Measurements from ENCODE around the gene TENM4. TPM values are rescaled to one million over a fixed set of nuclear protein-coding genes. Genes with fewer than 3 reads are reported as not detected.

The TENM4 gene
- total RNA-seq, 4 donors from 2014 or later = 4.0 to 14.6 (median 4.5) TPM

DNA sequence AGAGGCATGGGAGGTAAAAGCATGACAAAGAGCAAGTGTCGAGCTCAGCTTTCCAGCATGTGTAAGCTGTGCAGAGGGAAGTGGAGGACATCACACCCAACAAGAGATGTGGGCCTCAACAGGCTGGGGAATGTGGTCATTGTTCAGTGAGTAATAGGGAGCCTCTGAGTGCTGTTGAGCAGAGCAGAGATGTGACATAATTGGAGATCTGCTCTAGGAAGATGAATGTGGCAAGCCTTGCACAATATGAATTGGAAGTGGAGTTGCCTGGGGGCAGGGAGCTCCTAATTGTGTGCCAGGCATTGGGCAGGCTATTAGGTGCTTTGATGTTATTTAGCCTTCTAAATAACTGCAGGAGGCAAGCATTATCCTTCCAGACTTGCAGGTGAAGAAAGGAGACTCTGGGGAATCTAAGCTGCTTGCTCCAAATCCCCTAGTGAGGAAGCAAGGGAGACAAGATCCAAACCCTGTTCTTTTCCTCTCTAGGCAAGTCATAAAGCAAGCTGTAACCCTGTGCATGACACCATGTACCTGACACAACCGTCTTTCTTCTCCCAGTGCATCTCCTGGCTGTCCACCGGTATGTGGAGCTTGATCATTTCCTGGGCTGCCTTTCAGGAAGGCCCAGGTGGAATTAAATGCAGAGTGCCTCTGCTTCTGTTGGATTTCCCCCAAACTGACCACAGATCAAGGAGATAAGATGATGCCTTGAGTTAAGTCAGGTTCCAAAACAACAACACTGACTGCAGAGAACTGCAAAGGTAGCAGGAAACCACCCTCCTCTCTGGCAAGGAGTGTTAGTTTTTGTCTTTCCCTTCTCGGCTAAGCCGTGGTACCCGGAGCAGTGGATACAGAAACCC, 221.4 kb downstream of the TENM4 start:
- TF ChIP-seq, protein P1, sequence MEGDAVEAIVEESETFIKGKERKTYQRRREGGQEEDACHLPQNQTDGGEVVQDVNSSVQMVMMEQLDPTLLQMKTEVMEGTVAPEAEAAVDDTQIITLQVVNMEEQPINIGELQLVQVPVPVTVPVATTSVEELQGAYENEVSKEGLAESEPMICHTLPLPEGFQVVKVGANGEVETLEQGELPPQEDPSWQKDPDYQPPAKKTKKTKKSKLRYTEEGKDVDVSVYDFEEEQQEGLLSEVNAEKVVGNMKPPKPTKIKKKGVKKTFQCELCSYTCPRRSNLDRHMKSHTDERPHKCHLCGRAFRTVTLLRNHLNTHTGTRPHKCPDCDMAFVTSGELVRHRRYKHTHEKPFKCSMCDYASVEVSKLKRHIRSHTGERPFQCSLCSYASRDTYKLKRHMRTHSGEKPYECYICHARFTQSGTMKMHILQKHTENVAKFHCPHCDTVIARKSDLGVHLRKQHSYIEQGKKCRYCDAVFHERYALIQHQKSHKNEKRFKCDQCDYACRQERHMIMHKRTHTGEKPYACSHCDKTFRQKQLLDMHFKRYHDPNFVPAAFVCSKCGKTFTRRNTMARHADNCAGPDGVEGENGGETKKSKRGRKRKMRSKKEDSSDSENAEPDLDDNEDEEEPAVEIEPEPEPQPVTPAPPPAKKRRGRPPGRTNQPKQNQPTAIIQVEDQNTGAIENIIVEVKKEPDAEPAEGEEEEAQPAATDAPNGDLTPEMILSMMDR (IDR thresholded peaks at IDR 0.05; ENCODE audit: low read depth) = no peak

DNA sequence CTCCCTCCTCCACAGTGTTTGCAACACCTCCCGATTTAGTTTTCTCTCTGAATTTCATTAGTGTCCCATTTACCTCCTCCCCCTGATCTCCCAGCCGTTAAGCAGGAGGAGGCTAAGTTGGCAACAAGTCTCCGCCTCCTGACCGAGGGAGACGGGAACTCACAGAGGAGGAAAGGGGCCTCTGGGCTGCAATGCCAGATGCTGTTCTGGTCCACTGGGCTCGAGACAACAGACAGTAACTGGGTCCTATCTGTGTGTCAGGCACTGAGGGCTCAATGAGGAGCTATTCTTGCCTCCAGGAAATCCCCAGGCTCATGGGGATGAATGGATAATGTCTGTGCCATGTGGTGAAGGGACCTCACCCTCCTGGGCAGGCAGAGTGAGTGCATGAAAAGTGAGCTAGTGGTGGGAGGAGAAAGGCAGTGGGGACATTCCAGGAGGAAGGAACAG, 228.1 kb downstream of the TENM4 start:
- TF ChIP-seq, protein P1 (IDR thresholded peaks at IDR 0.05; ENCODE audit: low read depth) = no peak

DNA sequence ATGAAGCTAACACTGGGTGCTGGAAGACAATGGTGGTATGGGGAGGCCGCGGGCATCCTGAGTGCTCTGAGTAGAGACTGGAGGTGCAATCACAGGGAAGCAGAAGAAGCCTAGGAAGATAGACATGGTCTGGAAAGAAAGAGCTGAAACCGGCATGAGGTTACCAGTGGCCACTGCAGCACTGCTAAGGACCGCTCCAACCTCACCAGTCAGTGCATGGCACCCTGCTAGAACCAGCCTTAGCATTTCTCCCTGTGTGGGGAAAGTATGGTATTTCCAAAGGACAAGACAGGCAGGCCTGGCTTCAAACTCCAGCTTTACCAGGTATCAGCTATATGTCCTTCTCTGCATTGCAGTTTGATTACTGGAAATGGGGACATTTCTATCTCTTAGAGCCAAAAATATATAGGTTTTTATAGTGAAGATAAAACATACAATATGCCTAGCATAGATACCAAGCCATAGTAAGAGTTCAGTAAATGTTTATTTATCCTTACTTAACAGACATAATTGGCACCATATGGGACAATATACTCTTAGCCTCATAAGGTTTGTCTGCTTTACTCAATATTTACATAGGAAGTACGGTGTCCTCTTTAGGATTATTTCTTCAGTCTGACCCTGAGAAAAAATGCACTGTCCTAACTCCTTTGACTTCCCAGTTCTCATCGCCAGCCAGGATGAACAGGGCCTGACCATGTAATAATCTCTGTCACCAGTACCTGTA, 231.1 kb downstream of the TENM4 start:
- TF ChIP-seq, protein P1 (IDR thresholded peaks at IDR 0.05; ENCODE audit: low read depth) = no peak

DNA sequence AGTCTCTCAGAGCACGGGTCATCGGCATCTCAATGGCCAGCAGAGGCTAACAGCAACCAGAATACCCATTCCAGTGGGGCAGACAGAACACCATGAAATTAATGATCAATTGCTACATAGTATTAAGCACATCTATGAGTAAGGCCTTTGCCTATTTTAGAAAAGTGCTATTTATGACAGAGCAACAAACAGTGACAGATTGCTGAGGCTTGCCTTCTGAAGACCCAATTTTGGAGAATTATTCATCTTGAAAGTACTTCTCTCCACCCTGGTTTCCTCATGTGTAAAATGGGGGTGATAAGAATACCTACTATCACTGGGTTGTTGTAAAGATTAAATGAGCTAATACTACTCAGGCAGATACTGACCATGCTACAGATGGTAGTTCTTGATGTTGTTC, 232.7 kb downstream of the TENM4 start:
- TF ChIP-seq, protein P1 (IDR thresholded peaks at IDR 0.05; ENCODE audit: low read depth) = no peak

DNA sequence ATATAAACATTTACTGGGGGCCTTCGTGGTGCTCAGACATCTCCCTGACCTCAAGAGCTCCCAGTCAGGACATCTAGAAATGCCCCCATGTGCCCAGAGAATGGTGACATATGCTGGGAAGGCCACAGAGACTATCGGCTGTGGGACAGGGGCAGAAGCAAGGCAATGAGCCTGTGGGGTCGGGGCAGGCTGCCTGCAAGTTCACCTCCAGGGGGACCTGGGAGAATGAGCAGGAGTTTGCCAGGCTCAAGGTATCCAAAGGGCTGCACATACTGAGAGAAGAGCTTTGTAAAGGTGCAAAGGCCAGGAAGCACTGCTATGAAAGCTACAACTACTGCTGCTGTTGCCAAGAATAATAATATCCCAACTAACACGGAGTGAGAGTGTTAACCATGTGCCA, 233.9 kb downstream of the TENM4 start:
- TF ChIP-seq, protein P1 (IDR thresholded peaks at IDR 0.05; ENCODE audit: low read depth) = no peak

DNA sequence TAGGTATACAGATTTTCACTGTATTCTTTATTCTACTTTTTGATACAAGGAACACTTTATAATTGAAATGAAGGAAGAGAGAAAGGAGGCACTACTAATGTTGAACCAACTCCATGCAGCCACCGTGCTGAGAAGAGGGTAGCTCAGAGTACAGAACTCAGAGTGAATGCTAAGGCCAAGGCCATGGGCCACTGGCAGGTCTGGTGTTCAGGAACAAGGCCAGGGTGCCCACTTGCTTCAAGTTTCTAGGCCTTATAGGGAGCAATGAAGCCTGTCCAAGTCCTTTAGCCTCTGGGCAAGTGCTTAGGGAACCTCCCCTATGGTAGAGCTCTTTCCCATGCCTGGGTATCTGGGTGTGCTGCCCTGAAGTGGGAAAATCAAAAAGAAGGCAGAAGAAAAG, 235.0 kb downstream of the TENM4 start:
- TF ChIP-seq, protein P1 (IDR thresholded peaks at IDR 0.05; ENCODE audit: low read depth) = no peak

DNA sequence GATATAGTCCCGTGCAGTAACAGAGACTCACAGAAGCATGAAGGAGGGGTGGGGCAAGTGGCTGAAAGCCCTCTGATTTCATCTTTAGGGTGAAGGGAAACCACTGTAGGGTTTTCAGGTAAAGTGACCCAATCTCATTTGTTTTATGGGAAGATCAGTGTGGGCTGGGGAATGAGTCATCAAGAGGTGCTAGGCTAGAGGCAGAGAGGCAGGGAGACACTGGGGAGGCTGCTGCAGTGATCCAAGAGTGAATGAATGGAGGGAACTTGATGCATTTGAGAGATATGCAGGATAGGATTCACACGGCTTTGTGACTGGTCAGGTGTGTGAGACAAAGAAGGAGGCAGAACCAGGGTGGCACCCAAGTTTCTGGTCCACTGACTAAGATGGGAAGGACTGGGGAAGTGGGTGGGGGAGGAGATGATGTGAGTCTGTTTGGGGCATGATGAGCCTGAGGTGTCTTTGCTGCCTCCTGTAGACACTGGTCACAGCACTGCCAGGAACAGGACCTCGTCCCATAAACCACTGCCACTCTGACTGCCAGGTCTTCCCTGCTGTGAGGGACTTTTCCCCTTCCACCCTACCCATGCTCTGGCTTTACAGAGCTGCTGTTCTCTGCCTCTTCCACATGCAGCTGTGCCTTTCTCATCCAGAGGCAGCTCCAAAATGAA, 239.0 kb downstream of the TENM4 start:
- TF ChIP-seq, protein P1 (IDR thresholded peaks at IDR 0.05; ENCODE audit: low read depth) = no peak

All from subcutaneous adipose tissue (tissue), 4 donors.